ENCODE results near the gene LTBP1.

DNA sequence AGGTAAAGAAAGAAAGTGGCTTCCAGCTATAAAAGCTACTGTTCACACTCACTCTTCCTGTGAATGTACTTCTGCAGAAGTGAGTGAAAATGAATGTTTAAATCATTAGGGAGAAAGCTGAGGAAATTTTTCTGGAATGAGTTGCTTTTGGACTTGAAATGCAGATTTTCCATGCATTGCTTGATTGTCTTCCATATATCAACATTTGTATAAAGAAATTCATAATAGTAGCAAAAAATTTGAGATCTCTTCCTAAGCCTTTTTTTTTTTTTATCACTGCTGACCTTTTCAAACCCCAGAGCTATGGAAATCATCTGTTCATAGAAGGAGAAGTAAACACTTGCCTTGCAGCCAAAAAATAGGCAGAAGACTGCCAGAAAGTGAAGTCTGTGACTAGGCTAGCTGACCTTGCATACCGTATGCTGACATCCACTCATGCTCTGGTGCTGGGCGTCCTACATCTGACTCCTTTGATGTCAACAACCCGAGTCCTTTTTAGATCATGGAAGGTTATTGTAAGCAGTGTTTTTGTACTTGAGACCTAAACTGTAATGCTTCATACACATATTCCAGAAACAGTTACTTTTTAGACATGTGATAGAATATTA is 375.2 kb downstream of the LTBP1 start:
- TF ChIP-seq, protein P1, sequence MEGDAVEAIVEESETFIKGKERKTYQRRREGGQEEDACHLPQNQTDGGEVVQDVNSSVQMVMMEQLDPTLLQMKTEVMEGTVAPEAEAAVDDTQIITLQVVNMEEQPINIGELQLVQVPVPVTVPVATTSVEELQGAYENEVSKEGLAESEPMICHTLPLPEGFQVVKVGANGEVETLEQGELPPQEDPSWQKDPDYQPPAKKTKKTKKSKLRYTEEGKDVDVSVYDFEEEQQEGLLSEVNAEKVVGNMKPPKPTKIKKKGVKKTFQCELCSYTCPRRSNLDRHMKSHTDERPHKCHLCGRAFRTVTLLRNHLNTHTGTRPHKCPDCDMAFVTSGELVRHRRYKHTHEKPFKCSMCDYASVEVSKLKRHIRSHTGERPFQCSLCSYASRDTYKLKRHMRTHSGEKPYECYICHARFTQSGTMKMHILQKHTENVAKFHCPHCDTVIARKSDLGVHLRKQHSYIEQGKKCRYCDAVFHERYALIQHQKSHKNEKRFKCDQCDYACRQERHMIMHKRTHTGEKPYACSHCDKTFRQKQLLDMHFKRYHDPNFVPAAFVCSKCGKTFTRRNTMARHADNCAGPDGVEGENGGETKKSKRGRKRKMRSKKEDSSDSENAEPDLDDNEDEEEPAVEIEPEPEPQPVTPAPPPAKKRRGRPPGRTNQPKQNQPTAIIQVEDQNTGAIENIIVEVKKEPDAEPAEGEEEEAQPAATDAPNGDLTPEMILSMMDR (conservative IDR thresholded peaks at IDR 0.05) = no peak
- no peak for TF ChIP-seq EZH2 (IDR thresholded peaks at IDR 0.05; ENCODE audit: low read depth)
